Astrocyte of the hippocampus (primary cell): ENCODE measurements around the gene CDH4.

Experiments used
- DNase-seq: peaks from one replicate; pipeline ENCODE4 v3.0.0; 2011; ENCODE audit warnings: low read depth, low spot score

Gene CDH4

DNA sequence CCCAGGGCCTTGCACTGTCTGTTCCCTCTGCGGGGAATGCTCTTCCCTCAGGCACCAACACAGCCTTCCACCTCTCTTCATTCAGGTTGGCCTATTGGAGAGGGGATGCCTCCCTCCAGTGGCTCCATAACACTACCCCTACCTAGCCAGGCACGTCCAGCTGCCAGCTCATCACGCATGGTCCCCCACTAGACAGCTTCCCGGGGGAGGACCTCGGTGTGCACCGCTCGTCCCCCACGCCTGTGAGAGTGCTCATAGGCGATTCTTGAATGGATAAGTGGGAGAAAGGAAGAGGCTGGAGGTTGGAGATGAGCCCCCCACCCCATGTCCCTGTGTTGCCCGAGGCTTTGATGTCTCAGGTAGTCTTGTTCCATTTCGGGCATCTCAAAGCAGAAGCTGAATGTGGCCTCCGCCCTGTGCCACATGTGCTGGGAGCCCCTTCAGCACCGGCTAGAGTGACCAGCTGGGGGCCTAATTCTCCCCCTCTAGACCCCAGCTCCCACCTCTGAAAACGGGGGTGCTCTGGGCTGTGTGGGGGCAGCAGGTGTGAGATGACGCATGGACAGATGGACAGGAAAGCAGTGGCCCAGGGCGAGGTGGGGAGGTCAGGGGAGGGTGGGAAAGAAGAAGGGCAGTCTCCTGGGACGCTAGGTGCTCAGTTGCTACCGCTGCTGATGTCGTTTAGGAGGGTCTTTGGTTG lies 480.6 kb downstream of the CDH4 start:
- no peak for DNase-seq

DNA sequence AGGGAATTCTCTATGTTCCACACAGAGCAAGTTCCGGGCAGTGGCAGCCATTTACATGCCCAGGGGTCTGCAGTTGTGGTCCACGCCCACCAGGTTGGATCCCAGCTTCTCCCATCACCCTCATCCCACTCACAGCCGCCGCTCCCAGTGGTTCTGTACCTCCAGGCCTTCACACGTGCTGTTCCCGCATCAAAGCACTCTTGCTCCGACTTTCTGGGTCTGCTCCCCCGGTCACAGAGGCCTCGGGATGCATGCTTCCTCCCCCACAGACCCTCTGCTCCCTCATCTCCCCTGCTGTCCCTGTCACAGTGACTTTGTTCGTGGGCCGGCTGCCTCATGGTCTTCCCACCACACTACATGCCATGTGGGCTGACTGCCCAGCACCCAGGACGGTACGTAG lies 481.2 kb downstream of the CDH4 start:
- no peak for DNase-seq

DNA sequence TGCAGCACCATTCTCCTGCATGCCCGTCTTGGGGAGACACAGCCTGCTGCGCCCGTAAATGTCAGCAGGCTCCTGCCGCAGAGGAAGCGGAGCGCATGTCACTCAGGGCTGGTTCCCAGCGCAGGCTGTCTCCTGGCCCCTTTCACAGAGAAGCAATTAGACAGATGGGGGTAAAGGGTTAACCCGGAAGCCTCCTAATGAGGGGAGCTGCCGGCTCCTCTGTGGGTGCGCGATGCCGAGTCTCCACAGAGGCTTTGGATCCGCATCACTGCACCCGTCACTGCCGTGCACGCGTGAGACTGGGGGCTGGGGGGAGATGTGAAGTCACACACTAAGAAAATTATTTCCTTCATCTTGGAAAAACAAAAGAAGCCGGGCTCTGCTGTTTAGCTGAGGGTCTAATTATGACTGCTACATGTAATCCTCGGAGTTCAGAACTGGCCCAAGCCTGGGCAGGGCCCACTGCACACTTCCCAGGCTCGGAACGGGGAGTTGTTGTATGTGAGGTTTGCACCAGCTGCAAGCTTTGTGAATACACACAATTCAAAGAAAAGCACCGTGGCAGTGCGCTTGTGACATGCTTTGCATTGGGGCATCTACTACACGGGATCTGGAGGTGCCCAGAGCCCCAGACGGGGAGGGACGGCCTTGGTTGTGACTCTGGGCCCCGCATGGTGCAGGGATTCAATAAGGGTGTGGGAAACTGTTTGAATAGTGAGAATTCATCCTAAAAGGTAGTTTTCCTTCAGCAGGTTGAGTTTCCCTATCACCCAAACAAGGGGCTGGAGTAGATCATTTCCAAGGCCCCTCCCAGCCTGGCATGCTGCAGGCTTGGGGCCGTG lies 482.1 kb downstream of the CDH4 start:
- DNase-seq: no peak

DNA sequence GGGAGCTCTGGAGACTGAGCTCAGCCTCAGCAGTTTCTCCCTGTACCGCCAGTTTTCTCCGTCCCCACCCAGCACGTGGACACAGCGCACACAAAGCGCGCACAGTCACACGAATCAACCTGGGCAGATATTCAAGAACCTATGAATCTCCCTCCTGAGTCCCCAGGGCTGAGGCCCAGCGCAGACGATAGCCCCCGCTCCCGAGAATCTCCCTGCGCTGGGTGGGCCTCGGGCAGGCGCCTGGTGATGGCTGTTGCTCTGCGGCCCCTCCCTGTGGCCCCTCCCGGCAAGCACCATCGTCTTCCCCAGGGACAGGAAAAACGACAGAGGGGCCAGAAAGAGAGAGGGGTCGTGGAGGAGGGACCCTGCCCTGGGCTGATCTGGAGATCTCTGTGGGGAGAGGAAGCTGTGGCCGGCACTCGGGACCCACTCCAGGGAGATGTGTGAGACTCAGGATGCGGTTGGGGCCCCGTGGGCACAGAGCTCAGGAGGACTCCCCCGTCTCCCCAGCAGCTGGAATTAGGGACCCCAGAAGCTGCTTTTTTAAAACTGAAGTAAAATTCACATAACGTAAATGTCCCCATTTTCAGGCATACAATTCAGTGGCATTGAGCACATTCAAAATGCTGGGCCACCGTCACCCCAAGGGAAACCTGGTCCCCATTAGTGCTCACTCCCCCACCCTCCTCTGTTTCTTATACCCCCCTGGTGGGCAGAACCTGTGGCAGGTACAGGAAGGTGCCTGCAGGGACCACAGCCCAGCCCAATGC lies 482.9 kb downstream of the CDH4 start:
- no peak for DNase-seq

DNA sequence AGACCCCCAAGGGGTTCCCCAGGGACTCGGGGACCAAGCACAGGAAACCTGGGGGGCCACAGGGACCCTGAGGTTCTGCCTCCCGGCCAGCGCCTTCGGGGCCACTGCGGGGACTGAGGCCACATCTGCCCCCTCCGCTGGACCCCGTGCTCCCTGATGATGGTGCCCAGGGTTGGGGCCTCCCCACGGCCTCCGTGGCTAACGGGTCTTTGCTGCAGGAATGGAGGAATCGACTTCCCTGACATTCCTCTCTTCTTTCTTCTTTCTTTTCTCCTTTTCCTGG lies 483.4 kb downstream of the CDH4 start:
- no peak for DNase-seq

DNA sequence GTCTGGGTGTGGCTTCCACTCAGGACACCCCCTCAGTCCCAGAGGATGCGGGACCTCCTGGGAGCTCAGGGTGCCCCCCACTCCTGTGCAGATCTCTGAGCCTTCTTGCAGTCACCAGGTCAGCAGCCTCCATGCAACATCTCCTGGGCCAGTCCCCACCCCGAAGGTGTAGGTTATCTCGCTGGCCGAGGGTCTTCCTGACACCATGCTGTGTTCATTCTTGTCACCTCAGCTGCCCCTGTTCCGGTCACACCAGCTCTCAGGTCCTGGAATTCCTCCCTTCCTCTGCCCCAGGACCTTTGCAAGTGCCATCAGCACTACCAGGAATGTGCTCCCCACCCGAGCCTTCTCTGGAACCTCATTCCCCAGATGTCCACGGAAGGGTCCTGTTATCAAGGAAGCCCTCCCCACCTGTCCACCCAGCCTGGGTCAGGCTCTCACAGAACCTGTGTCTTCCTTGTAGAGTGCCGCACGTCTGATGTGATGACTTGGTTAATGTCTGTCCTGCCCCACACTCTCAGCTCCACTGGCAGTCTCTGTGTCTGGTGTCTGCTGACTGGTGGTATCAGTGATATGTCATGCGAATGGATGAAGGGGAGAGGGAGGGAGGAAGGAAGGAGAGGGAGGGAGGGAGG lies 484.1 kb downstream of the CDH4 start:
- no peak for DNase-seq

DNA sequence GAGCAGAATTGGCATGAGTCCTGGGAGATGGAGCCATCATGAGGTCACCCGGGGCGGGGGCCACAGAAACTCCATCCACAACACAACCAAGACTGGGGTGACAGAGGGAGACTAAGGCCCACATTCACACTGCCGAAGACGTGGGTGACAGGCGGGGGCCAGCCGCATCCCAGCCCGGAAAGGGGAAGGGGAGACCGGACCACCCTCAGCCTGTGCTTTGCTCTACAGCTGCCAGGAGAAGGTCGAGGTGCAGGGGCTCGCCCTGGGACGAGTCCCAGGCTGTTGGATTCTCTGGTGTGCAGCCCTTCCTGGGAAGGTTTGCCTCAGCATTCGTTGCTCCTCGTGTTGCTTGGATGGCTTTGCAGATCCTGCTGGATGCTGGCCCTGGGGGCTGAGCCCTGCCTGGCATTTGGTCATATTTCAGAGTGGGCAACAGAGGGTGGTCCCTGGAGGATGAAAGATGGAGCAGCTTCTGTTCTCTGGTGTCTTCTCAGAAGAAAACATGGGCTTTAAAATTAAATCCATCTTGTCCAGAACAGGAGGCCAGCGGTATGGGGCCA lies 484.8 kb downstream of the CDH4 start:
- DNase-seq: no peak

DNA sequence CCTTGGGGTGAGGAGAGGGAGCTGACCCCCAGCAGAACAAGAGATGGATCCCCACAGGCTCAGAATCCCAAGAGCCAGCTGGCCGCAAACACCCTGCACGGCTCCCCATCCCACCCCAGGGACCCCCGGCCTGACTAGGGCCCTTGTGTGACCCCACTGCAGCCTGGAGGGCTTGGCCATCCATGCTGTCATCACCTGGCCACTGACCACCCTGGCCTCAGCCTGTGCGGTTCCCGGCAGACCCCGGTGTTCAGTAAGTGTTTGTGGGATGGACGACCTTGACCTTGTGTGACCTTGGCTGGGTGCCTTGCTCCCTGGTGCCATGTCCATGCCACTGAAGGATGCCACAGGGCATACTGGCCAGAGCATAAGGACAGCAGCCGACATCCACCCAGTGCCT lies 485.3 kb downstream of the CDH4 start:
- no peak for DNase-seq

DNA sequence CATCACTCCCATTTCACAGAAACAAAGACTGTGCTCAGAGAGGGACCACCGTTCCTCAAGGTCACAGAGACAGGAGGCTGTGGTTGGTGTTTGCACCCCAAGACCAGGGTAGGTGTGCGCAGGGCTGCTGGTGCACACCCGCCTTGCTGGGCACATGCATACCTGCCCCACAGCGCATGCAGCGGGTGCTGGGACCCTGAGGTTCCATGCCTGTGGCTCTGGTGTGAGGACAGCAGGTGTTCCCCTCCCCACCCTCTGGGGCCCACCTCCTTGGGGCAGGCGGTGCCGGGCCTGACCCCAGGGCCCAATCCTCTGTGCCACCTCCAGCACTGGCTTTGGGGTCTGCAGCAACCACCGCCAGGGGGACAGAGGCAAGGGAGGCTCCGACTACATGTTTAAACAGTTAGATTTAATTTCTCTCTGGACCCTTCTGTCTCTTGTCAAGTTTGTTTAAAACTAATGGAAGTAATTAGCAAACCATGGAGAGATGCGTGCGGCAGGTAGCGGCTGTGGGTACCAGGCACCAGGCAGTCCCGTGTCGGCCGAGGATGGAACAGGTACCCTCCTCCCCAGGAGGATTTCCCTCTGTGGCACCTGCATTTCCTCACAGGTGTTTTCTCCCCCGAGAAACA lies 485.9 kb downstream of the CDH4 start:
- DNase-seq: no peak

DNA sequence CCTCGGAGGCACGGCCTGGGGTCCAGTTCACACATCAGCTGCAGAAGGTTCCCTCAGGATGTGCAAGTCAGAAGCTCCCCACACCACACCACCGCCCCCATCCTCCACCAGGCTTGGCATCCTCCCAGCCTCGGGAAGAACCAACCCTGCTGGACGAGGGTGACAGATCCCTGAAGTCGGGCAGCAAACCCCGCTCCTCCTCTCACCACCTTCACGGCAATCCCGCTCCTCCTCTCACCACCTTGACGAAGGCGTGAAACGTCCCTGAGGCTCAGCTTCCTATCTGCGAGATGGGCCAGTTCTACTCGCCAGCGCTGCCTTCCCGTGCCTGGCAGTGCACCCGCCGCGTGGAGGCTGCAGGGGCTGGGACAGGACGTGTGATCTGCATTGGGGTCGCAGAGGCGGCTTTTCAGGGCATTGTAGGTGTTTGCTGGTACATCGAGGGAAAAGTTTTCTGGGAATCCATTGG lies 486.6 kb downstream of the CDH4 start:
- DNase-seq: no peak

DNA sequence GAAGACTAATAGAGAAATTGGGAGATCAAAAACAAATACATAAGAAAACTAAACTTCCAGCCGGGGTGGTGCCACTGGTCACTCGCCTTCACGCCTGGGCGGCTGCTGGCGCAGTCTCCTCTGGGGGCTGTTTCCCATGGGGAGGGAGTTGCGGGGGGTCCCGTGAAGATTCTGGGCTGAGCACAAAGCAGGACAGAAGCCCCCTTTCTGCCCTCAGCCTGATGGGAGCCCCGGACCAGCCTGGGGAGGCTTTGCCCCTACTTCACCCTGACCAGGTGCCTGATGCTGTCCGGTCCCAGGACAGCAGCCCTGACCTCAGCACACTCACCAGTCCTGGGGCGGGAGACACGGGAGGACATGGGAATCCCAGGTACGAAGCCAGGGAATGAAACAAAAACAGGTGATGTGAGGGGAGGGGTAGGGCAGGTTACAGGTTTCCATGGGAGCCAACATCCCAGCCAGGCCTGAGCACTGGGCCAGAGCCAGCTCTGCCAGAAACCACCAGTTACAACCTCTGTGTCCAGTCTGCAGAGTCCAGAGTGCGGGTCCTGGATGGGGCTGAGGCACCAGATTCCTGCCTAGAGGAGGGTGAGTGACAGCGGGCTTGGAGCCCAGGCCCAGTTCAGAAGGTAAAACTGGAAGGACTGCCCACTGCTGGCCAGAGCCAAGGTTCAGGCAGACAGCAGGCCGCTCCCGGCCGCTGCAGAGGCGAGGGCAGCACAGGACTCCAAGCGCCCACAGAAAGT lies 487.2 kb downstream of the CDH4 start:
- no peak for DNase-seq

DNA sequence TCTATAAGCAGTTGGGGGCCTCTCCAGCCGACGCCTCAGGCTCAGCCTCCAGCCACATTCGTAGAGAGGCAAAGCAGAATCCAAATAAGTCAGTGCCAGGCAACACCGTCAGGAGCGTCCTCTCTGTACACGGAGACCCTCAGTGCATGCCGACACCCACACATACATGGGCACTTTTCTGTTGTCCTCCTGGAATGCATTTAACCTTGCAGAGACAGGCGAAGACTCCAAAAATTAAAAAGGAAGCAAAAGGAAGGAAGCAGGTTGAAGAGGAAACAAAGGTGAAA lies 487.7 kb downstream of the CDH4 start:
- no peak for DNase-seq

DNA sequence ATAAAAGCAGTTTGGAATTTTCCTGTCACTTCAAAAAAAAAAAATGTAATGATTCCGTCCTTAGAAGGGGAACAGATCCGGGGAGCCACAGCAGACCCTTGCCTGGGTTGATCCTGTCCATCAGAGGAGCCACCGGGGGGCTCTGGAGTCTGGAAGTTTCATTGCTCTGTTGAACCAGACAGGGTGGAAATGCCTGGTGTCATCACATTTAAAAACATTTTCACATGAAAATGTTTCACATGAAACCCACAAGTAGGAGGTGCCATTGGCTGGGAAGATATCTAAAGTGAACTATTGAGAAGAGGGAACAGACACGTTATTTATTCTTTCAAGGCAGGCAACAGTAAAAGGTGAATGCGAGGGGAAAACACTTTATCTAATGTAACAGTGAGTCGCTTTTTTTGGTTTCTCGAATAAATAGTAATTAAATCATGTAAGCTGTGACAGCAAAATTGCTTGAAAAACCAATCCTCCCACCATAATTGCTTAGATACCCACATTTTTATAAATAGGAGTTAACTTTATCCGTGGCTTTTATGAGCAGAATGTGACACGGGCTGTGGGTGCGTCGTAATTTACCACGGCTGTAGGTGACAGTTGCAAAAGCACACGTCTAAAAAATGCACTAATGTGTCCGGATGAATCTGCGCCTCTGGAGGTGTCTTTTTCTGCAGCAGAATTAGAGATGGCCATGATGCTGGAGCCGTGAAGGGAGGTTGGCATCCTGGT lies 490.2 kb downstream of the CDH4 start:
- no peak for DNase-seq

DNA sequence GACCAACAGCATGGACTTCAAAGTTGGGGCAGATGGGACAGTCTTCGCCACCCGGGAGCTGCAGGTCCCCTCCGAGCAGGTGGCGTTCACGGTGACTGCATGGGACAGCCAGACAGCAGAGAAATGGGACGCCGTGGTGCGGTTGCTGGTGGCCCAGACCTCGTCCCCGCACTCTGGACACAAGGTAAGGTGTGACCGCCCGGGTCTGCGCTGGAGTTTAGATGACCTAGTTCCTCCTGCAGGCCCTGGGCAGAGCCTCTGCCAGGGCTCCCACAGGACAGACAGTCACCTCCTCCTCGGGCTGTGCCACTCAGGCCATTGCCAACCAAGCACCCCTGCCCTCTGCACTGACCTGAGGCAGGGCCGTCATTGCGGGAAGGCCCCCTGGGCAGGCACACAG lies 491.5 kb downstream of the CDH4 start:
- DNase-seq: no peak

DNA sequence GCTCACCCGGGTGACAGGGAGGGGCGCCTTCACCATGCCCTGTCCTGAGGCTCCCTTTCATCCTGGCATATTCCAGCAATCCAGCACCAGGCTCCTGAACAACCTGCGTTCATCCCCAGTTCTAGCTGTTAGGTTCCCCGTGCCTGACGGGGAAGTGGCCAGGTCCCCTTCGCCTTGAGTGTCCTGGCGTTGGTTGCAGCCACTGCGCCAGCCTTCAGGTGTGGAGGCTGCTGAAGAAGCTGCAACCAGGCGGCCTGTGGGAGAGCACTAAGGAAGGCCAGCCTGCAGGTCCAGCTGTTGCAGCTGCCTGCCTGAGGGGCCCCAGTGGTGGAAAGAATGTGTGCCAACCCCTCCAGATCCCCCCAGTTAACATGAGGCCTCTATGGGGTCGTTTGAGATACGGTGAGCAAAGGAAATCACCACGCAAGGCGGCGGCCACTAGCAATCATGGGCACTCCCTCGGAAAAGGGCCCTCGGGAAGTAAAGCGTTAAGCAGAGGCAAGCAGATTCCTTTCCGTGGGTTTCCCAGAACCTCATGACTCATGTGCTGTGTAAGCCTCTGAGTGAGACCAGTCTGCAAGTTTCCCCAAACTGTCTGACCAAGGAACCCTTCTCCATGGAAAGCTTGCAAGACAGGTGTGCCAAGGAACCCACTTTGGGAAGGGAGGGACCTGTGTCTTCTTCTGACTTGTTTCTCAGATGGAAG lies 492.8 kb downstream of the CDH4 start:
- peak; percentile 71 for DNase-seq

DNA sequence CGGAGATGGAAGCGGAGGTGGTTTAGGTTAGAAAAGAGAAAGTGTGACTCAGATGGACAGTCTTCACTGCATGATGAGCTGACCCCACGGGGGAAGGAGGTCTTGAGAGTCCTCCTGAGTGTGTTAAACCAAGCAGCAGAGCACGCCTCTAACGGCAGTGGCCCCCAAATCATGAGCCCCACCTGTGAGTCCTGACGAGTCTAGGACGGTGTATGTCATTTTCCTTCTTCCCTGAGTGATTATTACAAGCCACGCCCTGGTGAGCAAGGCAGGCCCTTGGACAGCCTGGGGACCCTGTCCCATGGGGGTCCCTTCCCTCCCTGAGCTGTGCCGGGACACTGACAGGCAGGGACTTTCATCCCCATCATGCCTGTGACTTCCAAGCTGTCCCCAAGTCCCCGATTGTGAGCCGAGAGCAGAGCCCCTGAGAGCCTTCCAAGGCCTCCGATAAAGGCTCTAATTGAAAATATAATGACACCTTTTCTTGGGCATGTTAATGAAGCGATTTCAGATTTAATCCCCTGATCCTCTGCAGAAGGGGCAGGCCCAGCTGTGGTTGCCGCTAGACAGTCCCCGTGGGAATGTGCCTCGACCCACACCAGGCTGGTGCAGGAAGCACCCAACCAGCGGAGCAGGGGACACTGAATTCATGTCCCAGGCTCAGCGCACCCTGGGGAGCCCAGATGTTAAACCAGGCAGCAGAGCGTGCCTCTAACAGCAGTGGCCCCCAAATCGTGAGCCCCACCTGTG lies 493.5 kb downstream of the CDH4 start:
- DNase-seq: no peak

DNA sequence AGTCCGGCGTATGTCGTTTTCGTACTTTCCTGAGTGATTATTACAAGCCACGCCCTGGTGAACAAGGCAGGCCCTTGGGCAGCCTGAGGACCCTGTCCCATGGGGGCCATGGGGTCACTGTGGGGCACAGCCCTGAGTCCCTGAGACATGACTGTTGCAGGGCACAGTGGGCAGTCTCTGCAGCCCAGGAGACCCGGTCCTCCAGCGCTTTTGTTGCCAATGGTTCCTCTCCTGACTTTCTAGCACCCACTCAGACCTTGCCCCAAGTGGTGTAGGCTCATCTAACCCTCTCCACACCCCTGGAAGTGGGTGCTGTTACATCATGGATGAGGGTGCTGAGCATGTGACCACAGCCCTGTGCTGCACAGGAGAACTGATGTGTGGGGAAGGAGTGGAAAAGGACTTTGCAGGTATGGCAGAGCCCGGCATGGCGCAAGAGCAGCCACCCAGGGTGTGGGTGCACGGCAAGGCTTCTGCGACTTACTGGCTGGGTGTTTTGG lies 494.1 kb downstream of the CDH4 start:
- DNase-seq: no peak

DNA sequence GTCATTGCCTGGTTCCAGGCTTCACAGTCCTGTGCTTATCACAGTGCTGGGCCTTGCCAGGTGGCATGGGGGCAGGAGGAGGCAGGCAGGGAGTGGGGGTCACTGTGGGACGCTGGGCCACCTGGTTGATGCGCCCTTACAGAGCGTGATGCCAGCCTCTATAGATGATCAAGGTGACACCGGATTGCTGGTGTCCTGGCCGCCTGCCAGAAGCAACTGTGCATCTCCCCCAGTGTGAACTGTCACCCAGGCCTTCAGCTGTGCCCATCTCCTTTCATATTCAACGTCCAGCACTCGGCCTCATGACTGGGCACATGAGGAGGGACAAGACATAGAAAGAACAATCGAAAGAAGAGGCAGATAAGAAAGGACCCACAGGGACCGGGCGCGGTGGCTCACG lies 494.7 kb downstream of the CDH4 start:
- no peak for DNase-seq

DNA sequence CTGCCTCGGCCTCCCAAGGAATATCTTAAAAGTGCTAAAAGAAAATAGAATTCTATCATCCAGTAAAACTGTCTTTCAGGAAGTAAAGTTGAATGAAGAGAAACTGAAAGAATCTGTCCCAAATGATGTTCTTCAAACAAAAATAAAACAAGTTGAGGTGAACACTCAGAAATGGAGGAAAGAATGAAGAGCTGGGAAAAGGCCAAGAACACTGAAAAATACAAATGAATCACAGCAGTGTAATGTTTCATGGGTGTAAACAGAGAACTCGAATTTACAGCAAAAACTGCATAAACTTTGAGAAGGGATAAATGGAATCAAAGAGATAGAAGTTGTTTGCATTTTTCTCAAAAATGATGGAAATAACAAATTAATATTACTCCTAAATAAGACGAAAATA lies 496.3 kb downstream of the CDH4 start:
- peak; percentile 70 for DNase-seq
